ENCODE data around the gene ANXA8. TPM values are rescaled to one million over a fixed set of nuclear protein-coding genes. Genes with fewer than 3 reads are reported as not detected.

ANXA8 gene, protein sequence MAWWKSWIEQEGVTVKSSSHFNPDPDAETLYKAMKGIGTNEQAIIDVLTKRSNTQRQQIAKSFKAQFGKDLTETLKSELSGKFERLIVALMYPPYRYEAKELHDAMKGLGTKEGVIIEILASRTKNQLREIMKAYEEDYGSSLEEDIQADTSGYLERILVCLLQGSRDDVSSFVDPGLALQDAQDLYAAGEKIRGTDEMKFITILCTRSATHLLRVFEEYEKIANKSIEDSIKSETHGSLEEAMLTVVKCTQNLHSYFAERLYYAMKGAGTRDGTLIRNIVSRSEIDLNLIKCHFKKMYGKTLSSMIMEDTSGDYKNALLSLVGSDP
- not detected in 2 replicates for total RNA-seq

DNA sequence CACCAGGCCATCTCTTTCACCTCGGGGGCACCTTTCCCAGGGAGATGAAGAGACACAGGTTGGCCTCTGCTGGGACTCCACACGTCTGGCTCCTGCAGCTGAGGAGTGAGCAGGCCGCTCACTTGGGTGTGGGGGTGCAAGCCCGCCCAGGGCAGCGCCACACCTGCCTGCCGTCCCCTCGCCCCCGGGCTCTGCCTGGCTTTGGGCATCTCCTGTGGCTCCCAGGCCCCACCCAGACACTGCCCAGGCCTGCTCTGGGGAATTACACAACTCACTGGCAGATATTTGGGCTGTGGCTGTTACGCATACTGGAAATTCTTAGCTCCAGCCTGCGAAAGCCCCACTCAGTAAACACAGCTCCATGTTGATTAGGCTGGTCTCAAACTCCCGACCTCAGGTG lies at the start of gene ANXA8:
Gene ANXA8 (minus strand): TSS at position 193 of the 400 bp plus-strand sequence. CDS start 182 bp downstream, at position 11.

DNA sequence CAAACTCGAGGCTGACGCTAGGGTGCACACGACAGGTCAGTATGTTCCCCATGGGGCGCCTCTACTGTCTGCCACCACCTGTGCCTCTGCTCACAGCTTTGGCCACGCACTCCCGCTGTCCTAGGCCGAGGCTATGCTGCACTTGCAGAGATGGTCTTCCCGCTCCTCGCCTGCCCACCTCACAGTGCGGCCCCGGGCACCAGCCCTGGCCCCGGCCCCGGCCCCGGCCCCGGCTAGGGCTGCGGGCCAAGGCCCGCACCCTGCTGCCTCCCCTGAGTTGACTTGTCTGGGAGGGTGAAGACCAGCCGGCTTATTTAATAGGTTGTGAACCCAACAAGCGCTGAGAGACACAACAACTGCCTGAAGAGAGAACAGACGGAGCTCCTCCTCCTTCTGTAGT lies 39.6 kb upstream of the ANXA8 start, which contains the start of gene AGAP9:
Gene AGAP9 (minus strand): TSS at position 164 of the 400 bp plus-strand sequence. CDS start 112 bp downstream, at position 52.

DNA sequence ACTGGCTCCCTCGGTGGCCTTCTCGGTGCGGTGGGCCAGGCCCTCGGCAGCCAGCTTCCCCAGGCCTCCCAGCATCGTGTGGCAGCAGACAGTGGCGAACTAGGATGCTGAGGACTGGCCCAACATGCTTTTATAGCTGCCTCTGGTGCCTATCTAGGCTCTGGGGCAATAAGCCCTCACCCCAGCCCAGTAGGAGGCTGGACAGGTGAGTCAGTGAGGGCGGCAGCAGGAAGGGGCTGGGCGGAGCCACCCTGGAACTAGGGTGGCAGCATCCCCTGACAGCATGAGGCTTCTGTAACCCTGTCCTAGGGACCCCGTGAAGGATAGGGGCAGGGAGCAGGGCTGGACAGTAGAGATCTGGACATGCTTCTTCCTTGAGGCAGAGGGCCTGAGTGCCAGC lies 7.7 kb upstream of the ANXA8 start, which contains the start of gene FAM25G:
Gene FAM25G (minus strand): TSS at position 101 of the 400 bp plus-strand sequence. CDS start 26 bp downstream, at position 75.

Other genes starting within 250 kb of the ANXA8 start
- gene GDF10, start 183.9 kb downstream of the ANXA8 start, total RNA-seq, result 0.12 and 0.15 TPM in 2 replicates
- gene GDF2, start 161.7 kb downstream of the ANXA8 start, total RNA-seq, result not detected in 2 replicates
- gene RBP3, start 135.8 kb downstream of the ANXA8 start, total RNA-seq, result not detected in 2 replicates
- 0.06 TPM in 1 of 2 replicates, not detected in the other for gene ZNF488, start 99.8 kb downstream of the ANXA8 start, total RNA-seq
- gene FAM25G, start 7.6 kb upstream of the ANXA8 start, total RNA-seq, result not detected in 2 replicates
- 1.8 and 2.1 TPM in 2 replicates for gene AGAP9, start 39.5 kb upstream of the ANXA8 start, total RNA-seq

Data from cardiac ventricle fibroblast (primary cell).